HG02885 (cell line): Measurements from ENCODE around the gene COG4.
"Not testable (repeated sequence)": the region's sequence is repeated elsewhere in the genome, so short reads cannot be mapped to it uniquely, and the experiment has no call there.

Source experiments
- ATAC-seq: cut with Tn5 transposase; IDR thresholded peaks from one replicate; pipeline ENCODE4 v1.9.1; 2021; ENCODE audit warnings: mild to moderate bottlenecking; ENCODE audit not compliant: unreplicated experiment, poor library complexity

Gene COG4

GRCh38 chr16:70465999-70466804, 57.2 kb downstream of the COG4 start:
- ATAC-seq: no peak

- no peak for ATAC-seq
Measured at GRCh38 chr16:70463235-70463634, 60.1 kb downstream of the COG4 start.

GRCh38 chr16:70460737-70461261, 62.6 kb downstream of the COG4 start:
- ATAC-seq: no peak

GRCh38 chr16:70457446-70458166, 65.7 kb downstream of the COG4 start:
- no peak for ATAC-seq

GRCh38 chr16:70455910-70456309, 67.4 kb downstream of the COG4 start:
- no peak for ATAC-seq

GRCh38 chr16:70454222-70455034, 68.9 kb downstream of the COG4 start, which contains the start of gene FCSK:
TSS of gene FCSK (plus strand) at chr16:70454595. CDS start at chr16:70463191, 8,596 bp downstream.
- peak; percentile 84 for ATAC-seq

GRCh38 chr16:70453892-70454221, 69.5 kb downstream of the COG4 start:
- peak; percentile 4 for ATAC-seq

GRCh38 chr16:70453117-70453891, 70.0 kb downstream of the COG4 start:
- ATAC-seq: no peak

- not testable (repeated sequence) for ATAC-seq
Measured at GRCh38 chr16:70451004-70451340, 72.4 kb downstream of the COG4 start.

GRCh38 chr16:70450142-70451003, 73.0 kb downstream of the COG4 start:
- ATAC-seq: not testable (repeated sequence)

- no peak for ATAC-seq
Measured at GRCh38 chr16:70448075-70448474, 75.3 kb downstream of the COG4 start.

GRCh38 chr16:70444249-70445063, 78.9 kb downstream of the COG4 start:
- ATAC-seq: no peak

GRCh38 chr16:70442344-70442743, 81.0 kb downstream of the COG4 start:
- ATAC-seq: no peak

- no peak for ATAC-seq
Measured at GRCh38 chr16:70441406-70441990, 81.9 kb downstream of the COG4 start.

- ATAC-seq: no peak
Measured at GRCh38 chr16:70440009-70440692, 83.2 kb downstream of the COG4 start.

- peak; percentile 87 for ATAC-seq
Measured at GRCh38 chr16:70438969-70439862, 84.1 kb downstream of the COG4 start, which contains the start of gene ST3GAL2. TSS of gene ST3GAL2 (minus strand) at chr16:70439100. CDS start at chr16:70398530, 40,570 bp downstream.
